ENCODE results near the gene SLC5A10. TPM values are rescaled to one million over a fixed set of nuclear protein-coding genes. Genes with fewer than 3 reads are reported as not detected.
"Not testable (repeated sequence)": the region's sequence is repeated elsewhere in the genome, so short reads cannot be mapped to it uniquely, and the experiment has no call there.

SLC5A10 gene
- polyA plus RNA-seq, 3 donors, result 0.10 to 0.17 (median 0.12) TPM

DNA sequence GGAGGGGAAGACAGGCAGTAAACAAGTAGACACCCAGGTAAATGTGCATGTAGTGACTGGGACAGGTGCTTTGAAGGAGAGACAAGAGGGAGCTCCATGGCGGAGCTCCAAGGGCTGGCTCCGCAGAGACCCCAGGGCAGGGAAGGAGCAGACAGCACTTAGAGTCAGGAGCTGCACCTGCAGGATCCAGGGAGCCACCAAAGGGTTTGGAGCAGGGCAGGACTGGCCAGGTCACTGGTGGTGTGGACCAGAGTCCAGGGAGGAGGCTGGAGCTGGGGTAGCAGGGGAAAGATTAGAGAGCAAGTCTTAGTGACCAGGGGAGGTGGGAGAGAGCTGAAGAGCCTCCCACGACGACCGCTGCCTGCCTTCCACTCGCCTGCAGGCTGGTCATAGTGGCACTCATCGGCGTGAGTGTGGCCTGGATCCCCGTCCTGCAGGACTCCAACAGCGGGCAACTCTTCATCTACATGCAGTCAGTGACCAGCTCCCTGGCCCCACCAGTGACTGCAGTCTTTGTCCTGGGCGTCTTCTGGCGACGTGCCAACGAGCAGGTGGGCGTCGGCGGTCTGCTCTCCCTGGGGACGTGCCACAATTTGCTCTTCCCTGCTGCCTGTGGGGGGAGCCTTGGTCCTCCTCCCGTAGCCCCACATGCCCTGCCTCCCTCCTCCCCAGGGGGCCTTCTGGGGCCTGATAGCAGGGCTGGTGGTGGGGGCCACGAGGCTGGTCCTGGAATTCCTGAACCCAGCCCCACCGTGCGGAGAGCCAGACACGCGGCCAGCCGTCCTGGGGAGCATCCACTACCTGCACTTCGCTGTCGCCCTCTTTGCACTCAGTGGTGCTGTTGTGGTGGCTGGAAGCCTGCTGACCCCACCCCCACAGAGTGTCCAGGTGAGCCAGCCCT lies 67.3 kb downstream of the SLC5A10 start:
- peaks cover 6 to 12% of the 10 kb centered on the region in 2 donors for H3K36me3 Mint-ChIP-seq
- no peak for DNase-seq
- TF ChIP-seq, protein P1, sequence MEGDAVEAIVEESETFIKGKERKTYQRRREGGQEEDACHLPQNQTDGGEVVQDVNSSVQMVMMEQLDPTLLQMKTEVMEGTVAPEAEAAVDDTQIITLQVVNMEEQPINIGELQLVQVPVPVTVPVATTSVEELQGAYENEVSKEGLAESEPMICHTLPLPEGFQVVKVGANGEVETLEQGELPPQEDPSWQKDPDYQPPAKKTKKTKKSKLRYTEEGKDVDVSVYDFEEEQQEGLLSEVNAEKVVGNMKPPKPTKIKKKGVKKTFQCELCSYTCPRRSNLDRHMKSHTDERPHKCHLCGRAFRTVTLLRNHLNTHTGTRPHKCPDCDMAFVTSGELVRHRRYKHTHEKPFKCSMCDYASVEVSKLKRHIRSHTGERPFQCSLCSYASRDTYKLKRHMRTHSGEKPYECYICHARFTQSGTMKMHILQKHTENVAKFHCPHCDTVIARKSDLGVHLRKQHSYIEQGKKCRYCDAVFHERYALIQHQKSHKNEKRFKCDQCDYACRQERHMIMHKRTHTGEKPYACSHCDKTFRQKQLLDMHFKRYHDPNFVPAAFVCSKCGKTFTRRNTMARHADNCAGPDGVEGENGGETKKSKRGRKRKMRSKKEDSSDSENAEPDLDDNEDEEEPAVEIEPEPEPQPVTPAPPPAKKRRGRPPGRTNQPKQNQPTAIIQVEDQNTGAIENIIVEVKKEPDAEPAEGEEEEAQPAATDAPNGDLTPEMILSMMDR (IDR thresholded peaks at IDR 0.05), result no peak
- H3K36me3 ChIP-seq (replicated peaks in 1 of 2; ENCODE audit: control insufficient read depth in 1 of 2, insufficient read depth in 2 of 2, low read length in 2 of 2), result no peaks in the 10 kb centered on the region
- H3K27me3 ChIP-seq (ENCODE audit: control insufficient read depth in 2 of 2, insufficient read depth in 2 of 2, low read length in 2 of 2), result no peaks in the 10 kb centered on the region
- H3K4me1 Mint-ChIP-seq, result no peaks in the 10 kb centered on the region
- peaks cover 3 to 7% (median 3%) of the 10 kb centered on the region in 3 donors for H3K27me3 Mint-ChIP-seq (ENCODE audit: low read depth in 3 of 3)
- H4K20me1 ChIP-seq (ENCODE audit: insufficient read depth, low read length), result no peaks in the 10 kb centered on the region
- peaks cover 0 to 4% (median 0%) of the 10 kb centered on the region in 7 donors for H3K9me3 Mint-ChIP-seq
- H2AFZ ChIP-seq (ENCODE audit: insufficient read depth, low read depth, low read length, poor library complexity, severe bottlenecking), result no peak overlapping the region
- intact Hi-C loops (cut with micrococcal nuclease), result no loop called here
- H3K79me2 ChIP-seq (ENCODE audit: insufficient read depth, low read length), result no peaks in the 10 kb centered on the region
- H3K4me1 ChIP-seq (ENCODE audit: control insufficient read depth in 1 of 2, insufficient read depth in 2 of 2, low read length in 2 of 2), result no peaks in the 10 kb centered on the region
- WGBS (ENCODE audit: insufficient coverage), result 90% methylated on average over 22 of the region's 27 CpGs
- H3K27ac Mint-ChIP-seq, result peak overlapping the region in 3 of 7 donors; percentile 20 to 53 (median 48)
- H3K4me3 ChIP-seq (replicated peaks in 1 of 3; ENCODE audit: low read depth in 2 of 3, low read length in 3 of 3), result no peak overlapping the region
- no peaks in the 10 kb centered on the region for H3K9me3 ChIP-seq (replicated peaks in 1 of 2; ENCODE audit: control insufficient read depth in 1 of 2, insufficient read depth in 1 of 2, low read length in 2 of 2)
- no peak overlapping the region for H3K4me3 Mint-ChIP-seq
- H3K27ac ChIP-seq (ENCODE audit: low read depth in 1 of 2, low read length in 2 of 2), result no peak overlapping the region
- no peak overlapping the region for H3K4me2 ChIP-seq (replicated peaks; ENCODE audit: extremely low read depth, low read length, poor library complexity, severe bottlenecking)
- peak overlapping the region; percentile 8 for H3K9ac ChIP-seq (ENCODE audit: insufficient read depth, low read length, poor library complexity, severe bottlenecking)

- Histone ChIP-seq H3K36me3 (replicated peaks in 1 of 2; ENCODE audit: control insufficient read depth in 1 of 2, insufficient read depth in 2 of 2, low read length in 2 of 2) (no peaks in the 10 kb centered on the region), H3K79me2 (ENCODE audit: insufficient read depth, low read length) (no peaks in the 10 kb centered on the region), H2AFZ (ENCODE audit: insufficient read depth, low read depth, low read length, poor library complexity, severe bottlenecking) (no peak overlapping the region), H3K9ac (ENCODE audit: insufficient read depth, low read length, poor library complexity, severe bottlenecking) (no peak overlapping the region), H3K4me1 (ENCODE audit: control insufficient read depth in 1 of 2, insufficient read depth in 2 of 2, low read length in 2 of 2) (no peaks in the 10 kb centered on the region), H3K27ac (ENCODE audit: low read depth in 1 of 2, low read length in 2 of 2) (no peak overlapping the region), H3K4me3 (replicated peaks in 1 of 3; ENCODE audit: low read depth in 2 of 3, low read length in 3 of 3) (no peak overlapping the region), H3K9me3 (replicated peaks in 1 of 2; ENCODE audit: control insufficient read depth in 1 of 2, insufficient read depth in 1 of 2, low read length in 2 of 2) (no peaks in the 10 kb centered on the region), H4K20me1 (ENCODE audit: insufficient read depth, low read length) (no peaks in the 10 kb centered on the region), H3K27me3 (ENCODE audit: control insufficient read depth in 2 of 2, insufficient read depth in 2 of 2, low read length in 2 of 2) (no peaks in the 10 kb centered on the region), H3K4me2 (replicated peaks; ENCODE audit: extremely low read depth, low read length, poor library complexity, severe bottlenecking) (no peak overlapping the region)
- H3K4me3 Mint-ChIP-seq, result no peak overlapping the region
- intact Hi-C loops (cut with micrococcal nuclease), result no loop called here
- H3K9me3 Mint-ChIP-seq, result peaks cover 0 to 4% (median 0%) of the 10 kb centered on the region in 7 donors
- peaks cover 10 to 14% of the 10 kb centered on the region in 2 donors for H3K36me3 Mint-ChIP-seq
- TF ChIP-seq, protein P1 (IDR thresholded peaks at IDR 0.05), result no peak
- H3K27ac Mint-ChIP-seq, result peak overlapping the region in 1 of 7 donors; percentile 53
- peaks cover 3 to 7% (median 3%) of the 10 kb centered on the region in 3 donors for H3K27me3 Mint-ChIP-seq (ENCODE audit: low read depth in 3 of 3)
- no peaks in the 10 kb centered on the region for H3K4me1 Mint-ChIP-seq
- DNase-seq, result no peak
- WGBS (ENCODE audit: insufficient coverage), result 100% methylated on average over 3 of the region's 3 CpGs
These were observed 68.1 kb downstream of the SLC5A10 start for GRCh38 chr17:19020016-19020415.

DNA sequence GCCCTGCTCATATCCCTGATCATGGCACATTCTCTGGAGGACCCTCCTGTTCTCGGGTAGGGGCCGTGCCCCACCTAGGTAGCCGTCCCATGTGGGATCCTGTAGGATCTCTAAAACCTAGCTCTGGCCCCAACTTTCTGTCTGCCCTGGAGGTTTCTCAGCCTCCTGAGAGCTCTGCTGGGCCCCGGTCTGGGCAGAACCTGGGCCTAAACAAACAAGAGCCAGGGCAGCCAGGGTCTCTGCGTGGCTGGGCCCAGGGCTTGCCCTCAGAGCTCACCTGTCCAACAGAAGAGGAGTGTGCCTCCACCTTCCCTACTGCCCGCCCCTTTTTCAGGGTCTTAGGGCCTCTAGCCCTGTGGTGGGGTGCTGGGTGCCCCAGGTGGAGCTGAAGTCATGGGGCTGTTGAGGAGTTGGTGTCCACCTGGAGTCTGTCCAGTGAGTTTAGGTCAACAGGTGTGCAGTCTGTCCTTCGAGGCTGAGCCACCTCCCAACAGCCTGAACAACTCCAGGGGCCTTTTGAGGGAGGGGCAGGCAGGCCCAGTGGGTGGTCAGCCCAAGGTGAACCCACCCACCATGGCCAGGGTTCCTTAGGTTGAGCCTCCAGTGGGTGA lies 69.2 kb downstream of the SLC5A10 start:
- DNase-seq; H2AFZ ChIP-seq (ENCODE audit: insufficient read depth, low read depth, low read length, poor library complexity, severe bottlenecking): not testable (repeated sequence)

More for the DNA sequence above, 69.2 kb downstream of the SLC5A10 start:
- H3K9ac ChIP-seq (ENCODE audit: insufficient read depth, low read length, poor library complexity, severe bottlenecking); H3K27me3 ChIP-seq (ENCODE audit: control insufficient read depth in 2 of 2, insufficient read depth in 2 of 2, low read length in 2 of 2); intact Hi-C loops (cut with micrococcal nuclease); H3K36me3 ChIP-seq (replicated peaks in 1 of 2; ENCODE audit: control insufficient read depth in 1 of 2, insufficient read depth in 2 of 2, low read length in 2 of 2); H3K4me1 ChIP-seq (ENCODE audit: control insufficient read depth in 1 of 2, insufficient read depth in 2 of 2, low read length in 2 of 2); H3K9me3 ChIP-seq (replicated peaks in 1 of 2; ENCODE audit: control insufficient read depth in 1 of 2, insufficient read depth in 1 of 2, low read length in 2 of 2); H3K27me3 Mint-ChIP-seq (ENCODE audit: low read depth in 3 of 3); H4K20me1 ChIP-seq (ENCODE audit: insufficient read depth, low read length); H3K4me2 ChIP-seq (replicated peaks; ENCODE audit: extremely low read depth, low read length, poor library complexity, severe bottlenecking); H3K79me2 ChIP-seq (ENCODE audit: insufficient read depth, low read length); H3K4me1 Mint-ChIP-seq; H3K9me3 Mint-ChIP-seq; H3K27ac ChIP-seq (ENCODE audit: low read depth in 1 of 2, low read length in 2 of 2); H3K4me3 ChIP-seq (replicated peaks in 1 of 3; ENCODE audit: low read depth in 2 of 3, low read length in 3 of 3); H3K4me3 Mint-ChIP-seq: not testable (repeated sequence)
- Mint-ChIP-seq H3K27ac (peak overlapping the region in 2 of 7 donors; percentile 10 to 13), H3K36me3 (peaks cover 10 to 14% of the 10 kb centered on the region in 2 donors)
- WGBS (ENCODE audit: insufficient coverage), result 85% methylated on average over 4 of the region's 7 CpGs
